Measurements from ENCODE around the gene HMMR. TPM values are rescaled to one million over a fixed set of nuclear protein-coding genes. Genes with fewer than 3 reads are reported as not detected.

The HMMR gene
- total and polyA plus RNA-seq, 2 of the 4 experiments (the other 2 are of a cell fraction): 13.0 to 24.6 TPM

DNA sequence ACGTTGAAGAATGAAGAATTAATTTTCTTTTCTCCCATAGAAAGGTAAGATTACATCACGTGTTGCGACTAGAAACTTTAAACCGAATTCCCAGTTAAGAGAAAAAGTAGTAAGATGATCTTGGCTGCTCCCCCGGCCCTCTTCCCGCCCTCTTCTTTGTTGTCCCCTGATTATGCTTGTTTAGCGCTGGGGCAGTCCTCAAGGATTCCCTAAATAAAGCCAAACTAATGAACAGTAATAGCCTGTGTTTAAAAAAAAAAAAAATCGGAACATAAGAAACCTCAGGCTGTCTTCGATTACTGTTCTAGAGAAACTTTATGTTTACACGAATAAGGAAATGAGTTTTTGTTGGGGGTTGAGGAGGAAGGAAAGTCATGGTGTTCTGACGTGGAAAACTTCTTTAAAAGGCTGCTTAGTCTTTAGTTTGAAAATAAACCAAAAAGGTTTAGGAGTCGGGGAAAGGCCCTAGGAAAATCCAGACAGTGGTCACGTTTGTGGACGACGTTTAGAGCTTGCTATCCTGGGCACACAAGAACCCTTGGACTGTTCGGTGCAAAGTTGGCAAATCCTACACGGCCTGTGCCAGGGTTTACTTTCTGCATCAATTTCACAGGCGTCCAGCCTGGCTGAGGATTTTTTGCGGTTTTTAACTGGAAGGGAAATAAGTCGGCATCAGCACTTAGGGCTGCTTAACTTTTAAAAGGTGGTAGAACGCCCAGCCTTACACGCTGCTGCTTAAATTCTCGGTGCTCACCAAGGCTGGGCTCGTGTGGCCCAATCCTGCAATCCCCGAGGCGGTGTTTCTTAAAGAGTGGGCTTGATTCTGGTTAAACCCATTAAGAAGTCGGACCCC, 43.9 kb downstream of the HMMR start:
- Histone ChIP-seq H2BK20ac (ENCODE audit: low read depth, low read length) (peak overlapping the region; percentile 14; the same call in 1 of the 2 replicates), H2AFZ (replicated peaks; ENCODE audit: low read length, poor library complexity) (peak overlapping the region; percentile 86), H3K4me2 (ENCODE audit: low read depth, low read length) (peak overlapping the region; percentile 87), H3K27ac (ENCODE audit: insufficient read depth, low read length) (peak overlapping the region; percentile 82), H3K27me3 (ENCODE audit: control insufficient read depth, insufficient read depth, low read length) (no peaks in the 10 kb centered on the region), H2BK120ac (ENCODE audit: low read depth, low read length) (peak overlapping the region; percentile 67), H4K91ac (ENCODE audit: insufficient read depth, low read depth, low read length) (peak overlapping the region; percentile 88), H2BK5ac (ENCODE audit: low read depth, low read length, poor library complexity, severe bottlenecking) (peak overlapping the region; percentile 88), H2AK5ac (ENCODE audit: low read depth, low read length) (peak overlapping the region; percentile 3; the same call in 1 of the 2 replicates), H3K4me1 (ENCODE audit: control insufficient read depth, insufficient read depth, low read length) (peaks cover 2% of the 10 kb centered on the region), H4K8ac (ENCODE audit: low read depth in 2 of 2, low read length in 2 of 2) (peak overlapping the region; percentile 76 to 78), H3K4me3 (ENCODE audit: insufficient read depth, low read depth, low read length) (peak overlapping the region; percentile 49), H3K14ac (replicated peaks; ENCODE audit: low read depth, low read length) (peak overlapping the region; percentile 88), H3K4ac (ENCODE audit: low read depth, low read length) (peak overlapping the region; percentile 88), H3K9me3 (ENCODE audit: control insufficient read depth, insufficient read depth, low read length) (no peaks in the 10 kb centered on the region), H4K20me1 (ENCODE audit: insufficient read depth, low read length) (peaks cover 12% of the 10 kb centered on the region; the same call in 1 of the 2 replicates), H3K56ac (ENCODE audit: extremely low read depth, insufficient read depth, low read length) (peak overlapping the region; percentile 89), H2AK9ac (replicated peaks; ENCODE audit: low read depth, low read length, poor library complexity) (peak overlapping the region; percentile 85), H2BK15ac (ENCODE audit: low read depth, low read length) (peak overlapping the region; percentile 25; the same call in 1 of the 3 replicates), H4K5ac (ENCODE audit: low read depth, low read length) (peak overlapping the region; percentile 83), H3K23ac (ENCODE audit: low read depth, low read length) (peak overlapping the region; percentile 80), H3K36me3 (ENCODE audit: control insufficient read depth, insufficient read depth, low read length) (no peaks in the 10 kb centered on the region), H3K9me1 (ENCODE audit: insufficient read depth, low read length) (no peaks in the 10 kb centered on the region), H3K9ac (ENCODE audit: low read depth, low read length) (peak overlapping the region; percentile 75), H3K79me1 (ENCODE audit: low read depth in 1 of 2, low read length in 2 of 2) (peaks cover 0 to 14% of the 10 kb centered on the region in 2 experiments; a peak in 2 of 4 replicates), H3K18ac (ENCODE audit: low read depth, low read length) (peak overlapping the region; percentile 77)
- no TSS peak for BruUV-seq (replicated peaks)
- DNase-seq (peak; percentile 52), ATAC-seq (ENCODE audit: low read depth) (peak; percentile 5)
- POLR2A ChIA-PET (ENCODE audit: unreplicated experiment): no interaction called here
- TF ChIP-seq, protein P1, sequence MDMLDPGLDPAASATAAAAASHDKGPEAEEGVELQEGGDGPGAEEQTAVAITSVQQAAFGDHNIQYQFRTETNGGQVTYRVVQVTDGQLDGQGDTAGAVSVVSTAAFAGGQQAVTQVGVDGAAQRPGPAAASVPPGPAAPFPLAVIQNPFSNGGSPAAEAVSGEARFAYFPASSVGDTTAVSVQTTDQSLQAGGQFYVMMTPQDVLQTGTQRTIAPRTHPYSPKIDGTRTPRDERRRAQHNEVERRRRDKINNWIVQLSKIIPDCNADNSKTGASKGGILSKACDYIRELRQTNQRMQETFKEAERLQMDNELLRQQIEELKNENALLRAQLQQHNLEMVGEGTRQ (IDR thresholded peaks at IDR 0.05; ENCODE audit: low read depth, low read length): peak; percentile 50
- no peak for TF ChIP-seq FOS (IDR thresholded peaks at IDR 0.05; ENCODE audit: low read depth, low read length)
- peak; percentile 48 for TF ChIP-seq MAFK (IDR thresholded peaks at IDR 0.05; ENCODE audit: low read depth, low read length)
- intact Hi-C loops (cut with micrococcal nuclease) (loop anchor here (1.0 kb wide), 1 partner anchor 44 kb away; the partner anchor contains the start of genes HMMR and NUDCD2), in situ Hi-C loops (cut with MboI; ENCODE audit: low sequenced_read_pairs) (no loop called here), dilution Hi-C loops (cut with HindIII; ENCODE audit: low sequenced_read_pairs, unreplicated experiment) (no loop called here)
- 0% methylated on average over 7 of the region's 27 CpGs; no CpG with 5 or more reads in 1 of the 2 experiments for WGBS, 2 experiments (ENCODE audit: extremely low coverage in 2 of 2, insufficient read length in 1 of 2)
- CTCF ChIA-PET: interaction anchor here (1.4 to 1.9 kb wide), 2 partner anchors 13 to 21 kb away, joined by 3 to 5 read pairs; no protein-coding TSS in a partner anchor

All from IMR-90 (cell line).